ENCODE measurements around the gene ACBD4. TPM values are rescaled to one million over a fixed set of nuclear protein-coding genes. Genes with fewer than 3 reads are reported as not detected.

Gene ACBD4
- total RNA-seq, 1 donor from 2014 or later, result 11.5 TPM

DNA sequence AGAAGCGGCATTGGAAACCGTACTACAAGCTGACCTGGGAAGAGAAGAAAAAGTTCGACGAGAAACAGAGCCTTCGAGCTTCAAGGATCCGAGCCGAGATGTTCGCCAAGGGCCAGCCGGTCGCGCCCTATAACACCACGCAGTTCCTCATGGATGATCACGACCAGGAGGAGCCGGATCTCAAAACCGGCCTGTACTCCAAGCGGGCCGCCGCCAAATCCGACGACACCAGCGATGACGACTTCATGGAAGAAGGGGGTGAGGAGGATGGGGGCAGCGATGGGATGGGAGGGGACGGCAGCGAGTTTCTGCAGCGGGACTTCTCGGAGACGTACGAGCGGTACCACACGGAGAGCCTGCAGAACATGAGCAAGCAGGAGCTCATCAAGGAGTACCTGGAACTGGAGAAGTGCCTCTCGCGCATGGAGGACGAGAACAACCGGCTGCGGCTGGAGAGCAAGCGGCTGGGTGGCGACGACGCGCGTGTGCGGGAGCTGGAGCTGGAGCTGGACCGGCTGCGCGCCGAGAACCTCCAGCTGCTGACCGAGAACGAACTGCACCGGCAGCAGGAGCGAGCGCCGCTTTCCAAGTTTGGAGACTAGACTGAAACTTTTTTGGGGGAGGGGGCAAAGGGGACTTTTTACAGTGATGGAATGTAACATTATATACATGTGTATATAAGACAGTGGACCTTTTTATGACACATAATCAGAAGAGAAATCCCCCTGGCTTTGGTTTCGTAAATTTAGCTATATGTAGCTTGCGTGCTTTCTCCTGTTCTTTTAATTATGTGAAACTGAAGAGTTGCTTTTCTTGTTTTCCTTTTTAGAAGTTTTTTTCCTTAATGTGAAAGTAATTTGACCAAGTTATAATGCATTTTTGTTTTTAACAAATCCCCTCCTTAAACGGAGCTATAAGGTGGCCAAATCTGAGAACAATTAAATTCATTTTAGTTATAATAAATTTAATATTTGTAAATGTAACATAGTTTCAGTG, 14.5 kb downstream of the ACBD4 start:
- TF ChIP-seq, protein P1, sequence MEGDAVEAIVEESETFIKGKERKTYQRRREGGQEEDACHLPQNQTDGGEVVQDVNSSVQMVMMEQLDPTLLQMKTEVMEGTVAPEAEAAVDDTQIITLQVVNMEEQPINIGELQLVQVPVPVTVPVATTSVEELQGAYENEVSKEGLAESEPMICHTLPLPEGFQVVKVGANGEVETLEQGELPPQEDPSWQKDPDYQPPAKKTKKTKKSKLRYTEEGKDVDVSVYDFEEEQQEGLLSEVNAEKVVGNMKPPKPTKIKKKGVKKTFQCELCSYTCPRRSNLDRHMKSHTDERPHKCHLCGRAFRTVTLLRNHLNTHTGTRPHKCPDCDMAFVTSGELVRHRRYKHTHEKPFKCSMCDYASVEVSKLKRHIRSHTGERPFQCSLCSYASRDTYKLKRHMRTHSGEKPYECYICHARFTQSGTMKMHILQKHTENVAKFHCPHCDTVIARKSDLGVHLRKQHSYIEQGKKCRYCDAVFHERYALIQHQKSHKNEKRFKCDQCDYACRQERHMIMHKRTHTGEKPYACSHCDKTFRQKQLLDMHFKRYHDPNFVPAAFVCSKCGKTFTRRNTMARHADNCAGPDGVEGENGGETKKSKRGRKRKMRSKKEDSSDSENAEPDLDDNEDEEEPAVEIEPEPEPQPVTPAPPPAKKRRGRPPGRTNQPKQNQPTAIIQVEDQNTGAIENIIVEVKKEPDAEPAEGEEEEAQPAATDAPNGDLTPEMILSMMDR (conservative IDR thresholded peaks at IDR 0.05), result no peak
- DNase-seq (ENCODE audit: extremely low spot score, unreplicated experiment), result no peak
- peaks cover 4% of the 10 kb centered on the region for H3K36me3 Mint-ChIP-seq
- H3K4me3 Mint-ChIP-seq, result peak overlapping the region; percentile 93
- H3K27ac Mint-ChIP-seq, result peak overlapping the region; percentile 100
- H3K27me3 Mint-ChIP-seq, result peaks cover 10% of the 10 kb centered on the region
- H3K9me3 Mint-ChIP-seq, result no peaks in the 10 kb centered on the region
- peaks cover 40% of the 10 kb centered on the region for H3K4me1 Mint-ChIP-seq (ENCODE audit: unreplicated experiment)

DNA sequence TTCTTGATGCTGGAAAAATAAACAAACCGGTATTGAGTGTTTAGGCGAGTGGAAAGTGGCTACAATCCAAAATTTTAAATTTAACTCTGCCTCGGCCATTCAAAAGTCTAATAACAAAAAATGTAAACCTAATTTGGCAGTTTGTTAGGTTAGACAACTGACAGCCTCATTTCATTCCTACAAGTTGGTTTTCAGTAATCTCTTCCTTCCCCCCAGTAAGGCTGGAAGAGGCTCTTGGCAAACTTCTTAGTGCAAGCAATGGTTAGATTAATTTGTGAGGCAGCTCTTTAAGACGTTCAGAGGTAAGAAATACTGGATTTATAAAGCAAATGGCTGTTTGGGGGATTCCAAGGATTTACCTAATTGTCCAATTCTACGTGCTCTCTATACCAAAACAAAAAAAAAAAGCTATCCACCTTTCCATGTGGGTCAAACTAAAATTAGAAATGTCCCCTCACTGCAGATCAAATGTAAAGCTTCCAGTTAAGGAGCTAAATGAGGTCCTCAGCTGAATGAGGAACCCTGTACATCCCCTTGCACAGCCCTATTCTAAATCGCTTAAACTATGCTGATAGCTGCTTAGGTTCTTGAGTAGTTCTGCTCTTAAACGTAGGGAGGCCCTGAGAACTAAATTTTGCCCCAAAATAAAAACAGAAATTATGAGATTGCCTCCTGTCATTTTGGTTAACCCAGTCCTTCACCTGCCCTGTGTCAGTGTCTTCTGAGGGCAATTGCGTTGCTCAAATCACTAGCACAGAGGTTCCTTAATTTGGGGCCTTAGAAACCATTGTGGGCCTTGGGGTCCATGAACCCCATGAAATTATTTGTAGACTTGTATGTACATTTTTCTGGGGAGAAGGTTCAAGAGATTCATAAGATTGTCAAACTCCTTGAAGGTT, 15.7 kb downstream of the ACBD4 start:
- no peaks in the 10 kb centered on the region for H3K9me3 Mint-ChIP-seq
- H3K36me3 Mint-ChIP-seq, result peaks cover 5% of the 10 kb centered on the region
- DNase-seq (ENCODE audit: extremely low spot score, unreplicated experiment), result no peak
- peak overlapping the region; percentile 74 for H3K27ac Mint-ChIP-seq
- TF ChIP-seq, protein P1 (conservative IDR thresholded peaks at IDR 0.05), result no peak
- H3K27me3 Mint-ChIP-seq, result peaks cover 10% of the 10 kb centered on the region
- peaks cover 42% of the 10 kb centered on the region for H3K4me1 Mint-ChIP-seq (ENCODE audit: unreplicated experiment)
- peak overlapping the region; percentile 93 for H3K4me3 Mint-ChIP-seq

DNA sequence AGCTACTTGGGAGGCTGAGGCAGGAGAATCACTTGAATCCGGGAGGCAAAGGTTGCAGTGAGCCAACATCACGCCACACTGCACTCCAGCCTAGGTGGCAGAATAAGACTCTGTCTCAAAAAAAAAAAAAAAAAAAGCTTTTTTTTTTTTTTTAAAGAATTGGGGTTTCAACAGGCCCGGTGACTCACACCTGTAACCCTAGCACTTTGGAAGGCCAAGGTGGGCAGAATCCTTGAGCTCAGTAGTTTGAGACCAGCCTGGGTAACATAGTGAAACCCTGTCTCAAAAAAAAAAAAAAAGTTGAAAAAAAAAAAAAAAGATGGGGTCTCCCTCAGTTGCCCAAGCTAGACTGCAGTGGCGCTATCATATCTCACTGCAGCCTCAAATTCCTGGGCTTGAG, 19.5 kb downstream of the ACBD4 start:
- Mint-ChIP-seq H3K4me1 (ENCODE audit: unreplicated experiment) (peaks cover 40% of the 10 kb centered on the region), H3K27ac (peak overlapping the region; percentile 83), H3K9me3 (no peaks in the 10 kb centered on the region), H3K27me3 (no peaks in the 10 kb centered on the region), H3K36me3 (peaks cover 9% of the 10 kb centered on the region), H3K4me3 (no peak overlapping the region)
- TF ChIP-seq, protein P1 (conservative IDR thresholded peaks at IDR 0.05), result no peak
- DNase-seq (ENCODE audit: extremely low spot score, unreplicated experiment), result no peak

DNA sequence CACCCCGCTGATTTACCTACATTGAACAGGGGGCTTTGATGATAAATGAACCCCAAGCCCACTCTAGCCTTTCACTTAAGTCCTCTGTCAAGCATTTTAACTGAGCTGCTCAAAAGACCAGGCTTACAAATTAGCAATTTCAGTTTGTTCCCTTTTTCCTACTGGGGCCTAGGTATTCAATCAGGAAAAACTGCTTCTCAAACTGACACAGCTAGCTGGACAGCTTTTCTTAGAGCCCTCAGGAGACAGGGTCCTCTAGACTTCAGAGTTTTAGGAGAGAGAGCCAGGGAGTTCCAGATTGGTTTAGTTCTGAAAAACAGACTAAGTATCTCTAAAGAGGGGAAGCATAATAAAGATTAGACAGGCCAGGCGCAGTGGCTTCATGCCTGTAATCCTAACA, 20.0 kb downstream of the ACBD4 start:
- DNase-seq (ENCODE audit: extremely low spot score, unreplicated experiment), result no peak
- H3K27ac Mint-ChIP-seq, result peak overlapping the region; percentile 83
- H3K9me3 Mint-ChIP-seq, result no peaks in the 10 kb centered on the region
- TF ChIP-seq, protein P1 (conservative IDR thresholded peaks at IDR 0.05), result no peak
- peak overlapping the region; percentile 74 for H3K4me3 Mint-ChIP-seq
- peaks cover 36% of the 10 kb centered on the region for H3K4me1 Mint-ChIP-seq (ENCODE audit: unreplicated experiment)
- no peaks in the 10 kb centered on the region for H3K27me3 Mint-ChIP-seq
- H3K36me3 Mint-ChIP-seq, result peaks cover 9% of the 10 kb centered on the region

DNA sequence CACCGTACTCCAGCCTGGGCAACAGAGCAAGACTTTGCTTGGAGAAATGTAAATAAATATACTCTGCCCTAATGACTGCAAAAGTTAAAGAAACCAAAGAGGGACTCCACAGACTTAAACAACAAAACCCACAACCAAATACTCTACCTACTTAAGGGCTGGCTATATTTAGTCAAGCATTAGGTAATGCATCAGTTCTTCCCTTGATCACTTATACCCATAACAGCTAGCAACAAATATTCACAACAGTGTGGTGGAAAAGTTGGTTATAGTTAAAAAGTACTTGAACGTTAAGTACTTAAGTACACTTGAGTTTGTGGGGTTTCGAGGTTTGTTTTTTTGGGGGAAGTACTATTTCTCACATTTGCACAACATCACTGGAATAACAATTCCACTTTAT, 20.8 kb downstream of the ACBD4 start:
- DNase-seq (ENCODE audit: extremely low spot score, unreplicated experiment), result no peak
- Mint-ChIP-seq H3K4me1 (ENCODE audit: unreplicated experiment) (peaks cover 31% of the 10 kb centered on the region), H3K27me3 (no peaks in the 10 kb centered on the region), H3K4me3 (peak overlapping the region; percentile 44), H3K36me3 (peaks cover 9% of the 10 kb centered on the region), H3K9me3 (no peaks in the 10 kb centered on the region), H3K27ac (peak overlapping the region; percentile 83)
- TF ChIP-seq, protein P1 (conservative IDR thresholded peaks at IDR 0.05), result no peak

Measured in type B pancreatic cell (in vitro differentiated cells).